Measurements from ENCODE around the gene SEMA5A.

Gene SEMA5A

DNA sequence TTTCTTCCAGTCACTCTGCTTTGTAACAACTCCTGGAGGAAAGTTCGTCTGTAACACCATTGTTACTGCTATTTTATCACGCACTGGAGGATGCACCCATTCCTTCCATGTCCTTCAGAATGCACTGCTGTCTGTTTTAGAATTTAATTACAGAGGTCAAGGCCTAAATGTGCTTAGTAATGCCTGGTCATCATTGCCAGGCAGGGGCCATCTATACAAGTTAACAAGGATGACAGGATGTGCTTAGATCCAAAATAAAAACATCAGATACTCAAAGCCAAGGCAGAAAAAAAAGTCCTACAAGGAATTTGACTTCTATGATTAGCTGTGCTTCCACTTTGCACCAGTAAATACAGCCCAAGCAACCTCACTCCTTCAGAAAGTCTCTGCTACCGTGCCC is 371.4 kb downstream of the SEMA5A start:
- no peak for DNase-seq (ENCODE audit: low read depth in 3 of 3)

DNA sequence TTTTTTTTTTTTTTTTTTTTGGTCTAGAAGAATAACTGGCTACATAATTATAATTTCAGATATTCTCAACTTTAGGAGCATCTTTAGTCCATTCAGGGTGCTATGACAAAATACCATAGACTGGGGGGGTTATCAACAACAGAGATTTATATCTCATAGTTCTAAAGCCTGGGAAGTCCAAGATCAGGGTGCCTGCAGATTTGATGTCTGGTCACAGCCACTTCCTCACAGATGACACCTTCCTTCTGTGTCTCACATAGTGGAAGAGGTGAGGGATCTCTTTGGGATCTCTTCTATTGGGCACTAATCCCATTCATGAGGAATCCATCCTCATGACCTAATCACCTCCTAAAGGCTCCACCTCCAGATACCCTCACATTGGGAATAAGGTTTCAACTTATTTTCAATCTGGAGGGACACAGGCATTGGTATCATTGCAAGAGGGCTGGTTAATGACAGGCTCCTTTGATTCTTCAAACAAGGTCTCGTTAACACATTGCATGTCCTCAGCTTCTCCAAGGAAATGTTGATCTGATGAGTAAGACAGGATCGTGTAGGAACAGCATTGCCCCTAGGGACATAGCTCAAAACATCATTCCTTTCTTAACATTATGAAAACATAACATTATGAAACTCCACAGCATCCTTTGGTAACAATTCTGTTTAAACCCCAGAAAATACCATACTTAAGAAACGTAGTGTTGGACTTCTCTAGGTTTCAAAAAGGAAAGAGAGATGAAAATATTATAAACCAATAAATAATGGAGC is 372.4 kb downstream of the SEMA5A start:
- no peak for DNase-seq (ENCODE audit: low read depth in 3 of 3)

- no peak for DNase-seq (ENCODE audit: low read depth in 3 of 3)
Measured at GRCh38 chr5:9170026-9170425, 375.8 kb downstream of the SEMA5A start.

DNA sequence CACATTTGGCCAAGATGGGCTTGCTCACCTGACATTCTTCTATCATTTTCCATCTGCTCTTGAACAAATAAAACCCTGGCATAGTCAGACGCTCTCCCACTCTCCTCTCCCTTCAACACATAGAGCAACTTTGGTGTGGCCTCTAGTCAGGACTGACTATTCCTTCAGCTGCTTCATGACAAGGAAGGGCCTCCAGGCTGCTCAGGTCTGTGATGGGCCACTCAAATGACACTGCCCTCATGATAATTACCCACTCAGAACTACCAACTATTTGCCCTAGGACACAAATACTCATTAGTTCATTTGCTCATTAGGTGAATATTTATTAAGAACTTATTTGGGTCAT is 376.3 kb downstream of the SEMA5A start:
- no peak for DNase-seq (ENCODE audit: low read depth in 3 of 3)

DNA sequence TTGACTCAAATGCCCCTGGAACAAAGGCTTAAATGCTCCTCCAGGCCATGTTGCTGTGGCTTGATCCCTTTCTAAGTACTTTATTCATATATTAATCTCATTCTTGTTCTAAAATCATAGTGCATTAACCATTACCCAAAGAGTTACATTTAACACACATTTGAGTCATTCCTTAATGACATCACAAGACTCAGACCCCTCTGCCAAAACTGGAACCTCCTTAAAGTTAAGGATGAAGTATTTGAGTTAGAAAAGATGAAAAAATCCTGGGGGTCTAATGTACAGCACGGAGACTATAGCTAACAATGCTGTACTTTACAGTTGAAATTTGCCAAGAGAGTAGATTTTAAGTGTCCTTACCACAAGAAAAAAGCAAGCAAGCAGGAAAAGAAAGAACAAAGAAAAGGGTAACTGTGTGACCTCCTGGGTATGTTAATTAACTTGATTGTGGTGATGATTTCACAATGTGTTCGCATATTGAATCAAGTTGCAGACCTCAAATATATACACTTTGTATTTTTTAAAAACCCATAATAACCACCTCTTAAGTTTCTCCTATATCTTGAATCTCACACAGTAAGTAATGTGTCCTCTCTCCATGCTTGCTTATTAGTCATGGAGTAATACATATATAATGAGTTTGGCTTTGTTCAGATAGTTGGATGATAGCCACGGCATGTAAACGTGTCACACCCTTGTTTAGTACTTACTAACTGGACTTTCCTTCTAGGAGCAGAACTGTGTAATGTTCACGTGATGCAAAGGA is 376.9 kb downstream of the SEMA5A start:
- no peak for DNase-seq (ENCODE audit: low read depth in 3 of 3)

- no peak for DNase-seq (ENCODE audit: low read depth in 3 of 3)
Measured at GRCh38 chr5:9166202-9167112, 379.4 kb downstream of the SEMA5A start.

DNA sequence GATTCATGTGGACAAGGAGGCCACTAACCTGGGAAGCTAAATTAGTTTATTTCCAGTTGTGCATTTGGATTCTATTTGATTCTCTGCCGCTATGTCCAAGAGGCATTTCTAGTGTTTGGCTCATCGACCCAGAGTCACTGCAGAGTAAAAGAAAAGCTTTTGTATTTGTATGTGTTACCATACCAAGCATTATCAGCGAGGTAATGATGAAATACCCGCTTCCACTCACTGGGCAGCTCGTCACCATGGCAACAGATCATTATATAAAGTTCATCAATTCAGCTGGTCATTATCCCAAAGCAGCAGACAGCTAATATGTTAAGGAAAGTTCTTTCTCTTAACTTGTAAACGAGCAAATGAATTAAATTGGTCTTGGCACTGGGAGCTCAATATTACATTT is 380.3 kb downstream of the SEMA5A start:
- no peak for DNase-seq (ENCODE audit: low read depth in 3 of 3)

DNA sequence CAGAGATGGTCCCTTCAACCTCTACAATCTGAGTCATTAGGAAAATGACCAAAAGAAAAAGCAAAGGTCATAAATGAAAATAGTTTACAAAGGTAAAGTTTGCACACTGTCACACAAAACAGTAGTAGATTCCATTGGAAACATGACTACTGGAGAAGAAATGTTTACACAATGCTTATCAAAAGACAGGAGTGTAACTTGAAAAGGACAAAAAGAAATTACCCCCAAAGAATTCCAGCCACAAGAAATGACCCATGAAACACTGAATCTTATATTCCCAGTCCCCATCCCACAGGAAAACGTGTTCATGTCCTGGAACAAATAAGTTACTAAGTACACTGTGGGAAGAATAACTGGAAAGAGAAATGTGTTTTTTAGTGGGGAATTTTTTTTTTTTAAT is 385.1 kb downstream of the SEMA5A start:
- no peak for DNase-seq (ENCODE audit: low read depth in 3 of 3)

DNA sequence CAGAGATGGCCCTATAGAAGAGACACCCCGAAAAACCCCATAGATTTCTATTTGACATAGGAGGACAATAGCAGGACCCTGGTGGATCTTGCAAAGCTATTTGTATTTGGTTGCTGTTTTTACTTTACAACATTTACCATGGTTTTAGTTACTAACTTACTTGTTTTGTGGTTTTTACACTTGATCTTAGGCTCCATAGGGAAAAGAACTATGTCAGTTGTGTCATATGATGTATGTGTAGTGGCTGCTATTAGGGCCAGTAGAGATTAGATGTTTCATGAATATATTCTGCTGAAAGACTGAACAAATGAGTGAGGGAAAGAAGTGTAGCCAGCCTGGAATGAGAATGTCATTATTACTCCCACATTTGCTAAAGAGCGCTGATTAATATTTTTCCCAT is 388.1 kb downstream of the SEMA5A start:
- no peak for DNase-seq (ENCODE audit: low read depth in 3 of 3)

DNA sequence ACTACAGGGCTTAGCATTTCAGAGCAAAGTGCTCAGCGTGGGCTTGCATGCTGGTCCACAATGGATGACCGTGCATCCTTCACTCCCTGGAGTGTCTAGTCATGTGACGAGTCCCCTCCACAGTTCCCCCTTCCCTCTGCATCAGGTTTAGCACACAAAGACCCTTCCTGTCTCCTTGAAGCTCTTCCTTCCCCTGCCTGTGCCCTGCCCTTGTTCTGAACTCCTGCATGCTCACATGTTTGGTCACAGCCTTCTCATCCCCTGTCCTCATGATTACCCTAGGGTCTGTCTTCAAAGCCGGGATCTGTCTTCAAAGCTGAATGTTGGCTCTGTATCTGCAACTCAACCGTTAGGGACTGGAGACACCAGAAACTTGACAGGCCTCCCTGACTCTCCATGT is 388.9 kb downstream of the SEMA5A start:
- no peak for DNase-seq (ENCODE audit: low read depth in 3 of 3)

DNA sequence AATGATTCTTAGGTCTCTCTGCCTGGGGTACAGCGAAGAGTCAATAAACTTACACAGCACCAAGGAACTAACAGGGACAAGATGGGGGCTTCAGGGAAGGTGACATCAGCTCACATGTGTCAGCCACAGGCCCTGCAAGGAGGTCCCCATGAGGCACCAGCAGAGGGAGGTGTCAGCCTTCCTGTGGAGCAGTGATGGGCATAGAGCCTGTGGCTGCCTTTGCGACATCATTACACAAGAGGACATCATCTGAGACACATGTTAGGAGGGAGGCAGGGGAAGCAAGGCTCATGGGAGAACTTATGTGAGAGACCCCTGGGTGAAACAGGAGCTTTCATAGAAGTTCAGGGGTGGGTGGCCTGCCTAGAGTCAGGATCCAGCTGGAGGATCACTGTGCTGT is 389.6 kb downstream of the SEMA5A start:
- DNase-seq (ENCODE audit: low read depth in 3 of 3): no peak

- no peak for DNase-seq (ENCODE audit: low read depth in 3 of 3)
Measured at GRCh38 chr5:9151684-9152427, 394.0 kb downstream of the SEMA5A start.

DNA sequence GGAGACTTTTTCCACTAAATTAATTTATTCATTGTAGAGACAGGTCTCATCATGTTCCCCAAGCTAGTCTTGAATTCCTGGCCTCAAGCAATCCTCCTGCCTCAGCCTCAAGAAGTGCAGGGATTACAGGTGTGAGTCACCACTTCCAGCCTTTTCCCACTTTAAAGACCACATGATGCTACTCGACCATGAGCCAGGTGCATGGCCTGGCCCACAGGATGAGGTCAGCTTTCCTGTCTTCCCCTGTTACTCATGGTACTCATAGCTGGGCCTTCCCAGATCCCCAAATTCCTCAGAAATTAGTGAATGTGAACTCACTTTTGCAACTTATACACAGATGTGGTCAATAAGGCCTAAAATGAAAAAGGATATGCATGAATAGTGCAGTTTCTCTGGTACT is 395.9 kb downstream of the SEMA5A start:
- DNase-seq (ENCODE audit: low read depth in 3 of 3): no peak

DNA sequence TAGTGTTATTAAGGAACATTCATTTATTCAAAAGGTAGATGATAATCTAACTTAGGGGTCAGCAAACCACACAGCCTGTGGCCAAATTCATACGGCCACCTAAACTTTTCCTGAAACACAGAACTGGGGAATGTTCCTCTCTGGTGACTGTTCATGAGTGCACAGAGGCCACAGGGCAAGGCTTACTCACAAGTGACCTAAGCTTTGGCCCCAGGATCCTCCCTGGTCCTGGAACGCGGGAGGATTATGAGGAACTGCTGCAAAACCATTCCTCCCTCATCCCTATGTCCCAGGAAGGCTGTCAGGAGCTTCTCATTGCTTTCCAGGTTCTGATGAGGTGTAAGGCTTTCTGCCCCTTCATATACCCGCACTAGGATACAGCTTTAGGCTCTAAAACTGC is 397.6 kb downstream of the SEMA5A start:
- DNase-seq (ENCODE audit: low read depth in 3 of 3): no peak

DNA sequence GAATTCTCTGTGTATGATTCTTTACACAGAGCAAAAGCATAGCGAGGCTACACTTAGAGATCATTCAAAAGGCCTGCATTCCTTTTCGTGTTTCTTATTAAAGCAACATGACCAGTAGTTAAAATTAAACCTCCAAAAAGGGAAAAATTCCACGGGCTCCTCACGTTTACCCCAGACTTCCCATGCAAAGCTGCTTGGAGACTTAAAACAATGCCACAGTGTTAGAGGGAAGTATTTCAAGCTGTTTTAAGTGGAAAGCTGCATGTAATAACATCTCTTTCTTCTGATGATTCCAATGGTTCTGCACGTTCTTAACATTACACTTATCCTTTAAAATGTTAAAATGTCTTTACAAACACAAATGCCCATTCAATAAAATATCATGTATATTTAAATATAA is 405.2 kb downstream of the SEMA5A start:
- no peak for DNase-seq (ENCODE audit: low read depth in 3 of 3)

GRCh38 chr5:9140202-9140601 is 405.7 kb downstream of the SEMA5A start:
- DNase-seq (ENCODE audit: low read depth in 3 of 3): no peak

- DNase-seq (ENCODE audit: low read depth in 3 of 3): no peak
Measured at GRCh38 chr5:9139344-9139743, 406.5 kb downstream of the SEMA5A start.

DNA sequence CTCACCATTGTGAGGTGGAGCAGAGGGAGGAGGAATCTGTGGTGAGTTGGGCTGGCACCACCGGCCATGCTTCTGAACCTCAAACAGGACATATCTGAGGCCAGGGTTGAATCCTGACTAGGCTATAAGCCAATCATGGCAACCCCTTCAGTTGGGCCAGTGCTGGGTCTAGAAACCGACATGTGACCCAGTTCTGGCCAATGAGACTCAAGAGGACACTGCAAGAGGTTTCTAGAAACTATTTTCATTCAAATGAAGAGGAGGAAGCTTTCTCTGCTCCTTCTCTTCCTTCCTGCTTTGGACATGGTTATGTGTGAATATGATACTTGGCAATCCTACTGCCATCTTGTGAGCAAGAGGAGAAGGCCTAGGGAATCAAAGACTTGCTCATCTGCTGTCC is 417.7 kb downstream of the SEMA5A start:
- DNase-seq (ENCODE audit: low read depth in 3 of 3): no peak

DNA sequence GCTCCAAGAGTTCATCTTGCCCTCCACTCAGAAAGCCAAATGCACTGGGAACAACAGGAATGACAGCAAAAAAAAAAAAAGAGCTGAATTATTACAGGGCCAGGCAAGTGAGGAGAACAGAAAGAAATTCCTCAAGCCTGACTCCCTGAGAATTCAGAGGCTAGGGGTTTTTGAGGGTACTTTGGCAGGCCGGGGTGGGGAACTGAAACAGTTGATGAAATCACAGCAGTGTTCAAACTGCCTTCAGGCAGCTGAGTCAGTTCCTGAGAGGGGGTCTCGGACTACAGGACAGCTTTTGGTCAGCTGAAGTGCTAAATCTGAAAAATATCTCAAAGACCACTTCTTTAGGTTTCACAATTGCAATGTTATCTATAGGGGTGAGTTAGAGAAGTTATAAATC is 419.4 kb downstream of the SEMA5A start:
- DNase-seq (ENCODE audit: low read depth in 3 of 3): no peak

DNA sequence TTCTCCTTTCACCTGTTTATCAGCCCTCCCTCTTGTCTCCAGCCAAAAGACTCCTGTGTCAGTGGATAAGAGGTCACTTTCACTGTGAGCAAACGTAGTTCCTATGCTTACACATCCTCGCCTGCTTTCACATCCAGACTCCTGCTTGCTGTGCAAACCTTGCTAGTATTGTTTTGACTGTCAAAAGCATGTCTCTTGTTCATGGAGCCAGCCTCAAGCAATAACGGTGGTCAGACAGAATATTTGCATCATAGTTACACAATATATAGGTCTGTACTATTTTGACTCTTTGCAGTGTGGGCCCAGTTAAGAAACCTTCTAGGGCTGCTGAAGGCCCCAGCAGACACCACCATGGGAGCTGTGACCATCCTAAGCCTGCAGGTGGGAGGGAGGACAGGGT is 420.0 kb downstream of the SEMA5A start:
- DNase-seq (ENCODE audit: low read depth in 3 of 3): no peak

- no peak for DNase-seq (ENCODE audit: low read depth in 3 of 3)
Measured at GRCh38 chr5:9124838-9125237, 421.0 kb downstream of the SEMA5A start.

- DNase-seq (ENCODE audit: low read depth in 3 of 3): no peak
Measured at GRCh38 chr5:9124071-9124470, 421.8 kb downstream of the SEMA5A start.

Measured in stimulated activated CD4-positive, alpha-beta T cell treated with anti-CD3 and anti-CD28 coated beads, TNF-alpha, amount 100 ng/mL, for 48 hours (primary cell).